Activated CD4-positive, alpha-beta T cell treated with anti-CD3 and anti-CD28 coated beads for 48 hours (primary cell): Measurements from ENCODE around the gene LOXHD1.

ENCODE experiments used
- DNase-seq: peaks from one replicate; pipeline ENCODE4 v3.0.0-alpha.2; 2020

Gene LOXHD1

DNA sequence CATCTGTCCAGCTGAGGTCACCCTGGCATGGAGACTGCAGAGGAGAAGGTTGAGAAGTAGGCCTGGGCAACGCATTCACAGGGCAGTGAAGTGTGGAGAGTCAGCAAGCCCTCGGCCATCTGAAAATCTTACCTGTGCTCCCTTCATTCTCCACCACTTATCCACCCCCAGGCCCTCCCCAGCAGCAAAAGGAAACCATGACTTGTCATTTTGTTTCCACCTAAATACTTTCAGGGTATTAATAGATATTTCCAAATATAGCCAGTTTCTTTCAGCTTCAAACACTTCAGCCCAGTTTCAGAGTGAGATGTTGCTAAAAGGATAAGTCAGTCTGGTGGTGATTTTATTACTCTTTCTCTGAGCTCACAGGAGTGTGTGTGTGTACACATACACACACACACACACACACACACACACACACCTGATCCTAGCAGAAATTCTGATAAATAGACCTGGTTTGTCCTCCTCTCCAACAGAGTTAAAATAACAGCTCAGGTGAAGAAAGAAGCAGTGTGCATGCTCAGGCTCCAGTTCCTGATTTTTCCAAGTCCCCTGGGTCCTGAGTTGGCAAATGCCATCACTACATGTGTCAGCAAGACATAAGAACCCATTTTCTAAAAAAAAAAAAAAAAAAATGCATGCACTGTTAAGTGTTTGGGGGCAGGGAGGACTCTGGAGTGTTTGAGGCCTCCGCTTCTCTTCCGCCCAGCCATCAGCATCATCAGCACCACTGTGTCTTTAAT, 82.8 kb downstream of the LOXHD1 start:
- no peak for DNase-seq

DNA sequence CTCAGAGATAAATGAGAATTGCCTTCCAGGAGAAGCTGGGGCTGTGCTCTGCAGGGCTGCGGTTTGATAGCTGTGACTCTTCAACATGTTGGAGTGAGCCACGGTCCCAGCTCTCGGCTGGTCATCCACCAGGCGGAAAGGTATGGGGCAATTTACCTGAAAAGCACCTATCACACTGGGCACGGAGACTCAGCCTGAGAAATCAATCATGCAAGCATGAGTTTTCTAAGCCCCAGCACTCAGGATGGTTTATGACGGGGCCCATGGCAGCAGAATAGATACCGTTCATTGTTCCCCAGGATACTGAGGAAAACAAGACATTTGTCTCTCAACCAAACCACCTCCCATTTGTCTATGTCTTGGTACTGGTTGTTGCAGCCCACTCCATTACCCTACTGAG, 83.9 kb downstream of the LOXHD1 start:
- DNase-seq: no peak

DNA sequence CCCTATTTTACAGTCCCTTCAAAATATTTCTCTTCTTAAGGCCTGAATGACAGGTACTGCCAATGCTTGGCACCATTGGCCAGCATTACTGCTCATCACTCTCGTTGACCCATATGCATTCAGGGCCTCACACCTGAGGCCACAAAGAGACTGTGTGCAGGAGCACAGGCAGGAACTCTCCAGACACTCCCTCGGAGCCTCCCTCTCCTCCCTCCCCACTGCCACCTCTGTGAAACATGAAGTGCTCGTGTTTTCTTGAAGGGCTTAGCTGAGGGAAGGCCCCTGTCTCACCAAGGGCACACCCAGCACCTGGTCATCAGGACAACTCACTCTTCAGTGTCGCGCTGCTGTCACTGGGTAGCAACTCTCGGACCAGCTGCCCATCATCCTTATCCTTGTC, 85.3 kb downstream of the LOXHD1 start:
- DNase-seq: no peak

DNA sequence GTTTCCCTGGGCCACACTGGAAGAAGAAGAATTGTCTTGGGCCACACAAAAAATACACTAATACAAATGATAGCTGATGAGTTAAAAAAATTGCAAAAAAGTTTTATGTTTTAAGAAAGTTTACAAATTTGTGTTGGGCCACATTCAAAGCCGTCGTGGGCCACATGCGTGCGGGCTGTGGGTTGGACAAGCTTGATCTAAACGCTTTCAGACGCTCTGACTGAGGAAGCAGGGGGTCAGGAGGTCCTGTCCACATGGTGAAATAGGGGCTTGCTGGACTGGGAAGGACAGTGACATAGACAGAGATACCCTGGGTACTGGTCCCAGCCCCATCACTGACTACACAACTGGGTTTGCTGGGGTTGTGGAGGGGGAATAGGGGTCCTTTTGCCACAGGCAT, 86.4 kb downstream of the LOXHD1 start:
- DNase-seq: no peak

DNA sequence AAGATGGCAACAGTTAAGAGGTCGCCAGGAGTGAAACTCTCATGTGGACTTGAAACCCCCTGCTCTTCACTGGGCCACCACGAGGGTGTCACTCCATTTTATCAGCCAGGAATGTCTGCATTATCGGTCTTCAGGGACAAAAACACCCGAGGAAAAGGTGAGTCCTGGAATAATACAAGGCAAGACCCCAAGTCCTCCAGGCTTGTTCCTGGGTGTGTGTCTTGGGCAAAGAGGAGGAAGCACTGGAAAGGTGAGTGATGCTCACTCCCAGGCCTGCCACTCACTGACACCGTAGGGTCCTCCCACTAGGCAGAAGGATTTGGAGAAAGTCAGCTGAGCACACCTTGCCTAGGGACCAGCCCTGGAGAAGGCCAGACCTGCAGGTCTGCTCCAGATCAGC, 86.9 kb downstream of the LOXHD1 start:
- DNase-seq: no peak

DNA sequence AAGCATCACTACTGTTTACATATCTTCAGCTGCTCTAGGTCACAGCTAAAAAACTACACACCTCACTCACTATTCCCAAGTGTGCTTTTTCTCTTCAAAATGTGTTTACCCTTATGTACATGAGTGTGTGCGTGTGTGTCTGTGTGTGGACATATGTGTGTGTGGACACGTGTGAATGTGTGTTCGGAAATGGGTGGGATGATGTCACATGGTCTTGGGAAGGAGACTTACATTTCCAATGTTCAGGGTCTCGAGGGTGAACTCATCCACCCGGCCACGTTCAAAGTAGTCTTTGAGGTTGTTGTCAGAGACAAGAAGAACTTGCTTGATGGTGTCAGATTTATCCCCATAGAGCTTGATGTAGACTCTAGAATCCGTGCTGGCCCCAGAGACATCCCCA, 87.8 kb downstream of the LOXHD1 start:
- DNase-seq: no peak

DNA sequence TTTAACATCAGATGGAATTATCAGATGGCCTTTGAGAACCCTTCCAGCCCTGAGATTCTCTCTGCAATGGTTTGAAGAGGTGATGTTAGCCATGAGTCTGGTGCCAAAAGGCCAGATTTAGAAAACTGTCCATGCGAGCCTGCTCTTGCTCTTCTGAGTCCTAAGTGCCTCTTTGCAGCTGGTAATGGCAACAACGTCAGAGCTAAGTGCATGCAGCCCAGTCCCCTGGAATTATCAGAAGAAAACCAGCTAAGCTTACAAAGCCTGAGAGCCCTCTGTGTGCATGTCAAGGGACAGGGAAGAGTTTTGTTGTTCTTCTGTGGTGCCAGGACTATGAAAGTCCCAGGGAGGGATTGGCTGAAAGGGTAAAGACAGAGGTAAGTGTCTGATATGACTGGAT, 89.8 kb downstream of the LOXHD1 start:
- DNase-seq: no peak

DNA sequence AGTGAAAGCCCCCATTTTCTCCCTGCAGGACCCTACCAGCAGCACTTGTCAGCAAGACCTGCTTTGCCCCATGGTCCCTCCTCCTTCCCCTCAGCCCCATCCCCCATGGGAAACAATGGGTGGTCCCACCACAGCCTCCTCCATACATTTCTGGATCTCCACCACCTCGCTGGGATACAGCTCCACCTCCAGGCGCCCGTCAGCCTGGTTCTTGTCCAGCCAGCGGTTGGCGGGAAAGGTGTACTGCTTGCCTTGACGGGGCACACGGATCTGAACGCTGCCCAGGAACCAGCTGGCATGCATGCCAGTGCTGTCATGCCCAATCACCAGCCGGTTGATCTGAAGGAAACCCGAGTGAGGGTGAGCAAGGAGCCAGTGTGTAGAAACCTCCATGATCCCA, 90.9 kb downstream of the LOXHD1 start:
- DNase-seq: no peak

DNA sequence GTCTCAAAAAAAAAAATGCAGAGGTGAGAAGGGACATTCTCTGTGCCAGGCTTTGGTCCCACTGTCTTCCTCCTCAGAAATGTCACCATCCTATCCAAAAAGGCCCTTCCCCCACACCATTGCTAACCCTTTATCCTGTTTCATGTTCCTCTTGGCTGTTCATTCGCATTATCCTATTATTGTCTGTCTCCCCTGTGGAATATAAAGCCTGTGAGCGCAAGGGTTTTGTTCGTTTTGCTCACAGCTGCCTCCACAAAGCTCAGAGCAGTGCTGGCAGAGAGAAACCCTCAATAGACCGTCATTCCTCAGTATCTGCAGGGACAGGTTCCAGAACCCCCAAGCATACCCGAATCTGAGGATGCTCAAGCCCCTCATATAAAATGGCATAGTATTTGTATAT, 91.8 kb downstream of the LOXHD1 start:
- no peak for DNase-seq

DNA sequence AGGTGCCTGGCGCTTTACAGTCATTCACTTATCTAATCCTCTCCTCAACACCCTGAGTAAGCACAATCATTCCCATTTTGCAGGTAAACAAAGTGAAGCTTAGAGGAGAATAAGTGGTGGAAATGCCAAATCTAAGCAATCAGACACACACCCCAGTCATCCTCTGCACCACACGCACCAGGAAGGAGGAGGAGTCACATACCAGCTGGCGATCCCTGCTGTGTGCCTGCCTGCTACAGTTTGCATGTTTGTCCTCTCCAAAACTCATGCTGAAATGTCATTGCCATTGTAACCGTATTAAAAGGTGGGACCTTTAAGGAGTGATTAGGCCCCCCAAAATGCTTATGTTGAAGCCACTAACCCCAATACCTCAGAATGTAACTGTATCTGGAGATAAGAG, 93.7 kb downstream of the LOXHD1 start:
- DNase-seq: no peak

DNA sequence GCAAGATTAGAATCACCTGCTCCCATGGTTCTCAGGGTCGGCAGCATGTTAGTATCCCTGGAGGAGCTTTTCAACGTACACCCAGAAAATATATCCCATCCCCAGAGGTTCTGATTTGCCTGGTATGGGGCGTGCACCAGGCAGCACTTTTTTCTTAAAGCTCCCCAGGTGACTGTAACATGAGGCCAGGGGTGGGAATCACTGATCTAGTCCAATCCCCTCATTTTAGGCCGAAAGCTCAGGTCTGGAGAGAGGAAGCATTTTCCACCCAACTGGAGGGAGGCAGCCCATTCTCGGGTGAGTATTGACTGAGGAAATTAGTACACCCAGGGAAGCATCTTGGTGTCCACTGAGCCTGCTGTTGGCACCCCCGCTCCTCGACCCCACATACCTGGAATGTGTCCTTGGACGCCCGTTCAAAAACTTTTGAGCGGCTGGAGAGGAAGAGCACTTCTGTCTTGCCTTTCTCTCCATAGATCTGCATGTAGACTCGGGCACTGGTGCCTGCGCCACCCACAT, 94.3 kb downstream of the LOXHD1 start:
- no peak for DNase-seq

DNA sequence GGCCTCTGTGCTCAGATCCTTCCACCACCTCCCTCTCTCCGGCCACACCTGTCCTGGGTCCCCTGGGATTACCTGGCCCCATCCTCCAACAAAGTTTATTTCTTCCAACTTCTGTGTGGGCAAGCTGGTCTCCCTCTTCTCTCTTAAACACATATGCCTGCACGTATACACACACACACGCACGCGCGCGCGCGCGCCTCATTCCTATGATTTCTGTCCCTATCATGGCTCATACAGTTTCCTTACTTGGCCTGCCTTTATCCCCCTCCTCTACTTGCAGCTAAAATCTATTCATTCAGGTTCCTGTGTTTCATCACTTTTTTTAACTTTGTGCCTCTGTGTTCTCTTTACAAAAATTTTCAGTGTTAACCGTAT, 96.4 kb downstream of the LOXHD1 start:
- DNase-seq: no peak

DNA sequence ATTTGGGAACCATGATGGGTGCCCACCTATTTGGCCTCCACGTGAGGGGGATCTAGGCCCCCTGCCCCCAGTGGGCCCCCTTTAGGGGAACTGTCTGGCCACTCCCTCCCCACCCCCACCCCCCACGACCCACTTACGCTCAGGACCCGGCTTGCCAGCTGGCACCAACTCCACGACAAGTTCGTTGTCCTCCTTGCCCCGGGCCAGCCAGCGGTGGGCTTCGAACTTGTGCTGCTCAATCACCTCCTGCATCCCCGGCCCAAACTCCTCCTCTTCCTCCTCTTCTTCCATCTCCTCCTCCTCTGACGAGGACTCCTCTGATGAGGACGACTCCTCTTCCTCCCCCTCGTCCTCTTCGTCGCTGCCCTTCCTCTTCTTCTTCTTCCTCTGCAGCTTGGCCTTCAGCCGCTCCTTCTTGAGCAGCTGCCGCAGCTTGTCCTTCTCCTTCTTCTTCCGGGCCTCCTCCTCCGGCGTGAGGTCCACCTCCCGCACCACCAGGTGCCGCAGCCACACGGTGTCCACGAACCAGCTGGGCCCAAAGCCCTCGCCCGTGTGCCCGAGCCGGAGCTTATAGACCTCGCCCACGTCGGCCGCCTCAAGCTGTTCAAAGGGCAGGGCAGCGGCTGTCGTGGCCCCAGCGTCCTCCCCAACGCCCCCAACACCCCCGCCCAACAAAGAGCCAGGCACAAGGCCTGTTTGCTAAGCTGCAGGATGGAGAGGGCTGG, 96.9 kb downstream of the LOXHD1 start:
- DNase-seq: no peak

DNA sequence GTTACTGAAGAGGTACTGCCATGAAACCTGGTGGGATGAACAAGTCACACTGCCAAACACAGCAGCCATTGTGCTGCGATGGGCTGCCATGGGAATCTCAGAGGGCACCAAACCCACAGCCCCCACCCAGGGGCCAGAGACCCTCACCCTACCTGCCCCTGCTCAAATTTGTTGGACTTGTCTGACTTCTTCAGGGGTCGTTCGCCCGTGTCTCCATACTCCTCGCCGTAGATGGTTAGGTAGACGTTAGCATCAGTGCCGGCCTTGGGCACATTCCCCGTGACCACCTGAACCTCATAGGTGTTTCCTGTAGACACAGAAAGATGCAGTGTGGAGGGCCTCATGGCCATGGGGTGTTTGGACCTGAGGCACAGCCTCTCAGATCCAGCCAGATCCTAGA, 97.7 kb downstream of the LOXHD1 start:
- no peak for DNase-seq

DNA sequence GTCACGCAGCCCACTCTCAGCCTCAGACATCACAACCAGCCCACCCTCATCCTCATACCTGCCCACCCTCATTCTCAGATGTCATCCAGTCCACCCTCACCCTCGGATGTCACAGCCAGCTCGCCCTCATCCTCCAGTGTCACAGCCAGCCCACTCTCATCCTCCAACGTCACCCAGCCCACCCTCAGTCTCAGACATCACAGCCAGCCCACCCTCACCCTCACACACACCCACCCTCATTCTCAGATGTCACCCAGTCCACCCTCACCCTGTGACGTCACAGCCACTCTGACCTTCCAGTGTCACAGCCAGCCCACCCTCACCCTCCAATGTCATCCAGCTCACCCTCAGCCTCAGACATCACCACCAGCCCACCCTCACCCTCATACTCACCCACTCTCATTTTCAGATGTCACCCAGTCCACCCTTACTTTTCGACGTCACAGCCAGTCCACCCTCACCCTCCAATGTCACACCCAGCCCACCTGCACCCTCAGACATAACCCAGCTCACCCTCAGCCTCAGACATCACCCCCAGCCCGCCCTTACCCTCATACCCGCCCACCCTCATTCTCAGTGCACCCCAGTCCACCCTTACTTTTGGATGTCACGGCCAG, 100.3 kb downstream of the LOXHD1 start:
- no peak for DNase-seq

DNA sequence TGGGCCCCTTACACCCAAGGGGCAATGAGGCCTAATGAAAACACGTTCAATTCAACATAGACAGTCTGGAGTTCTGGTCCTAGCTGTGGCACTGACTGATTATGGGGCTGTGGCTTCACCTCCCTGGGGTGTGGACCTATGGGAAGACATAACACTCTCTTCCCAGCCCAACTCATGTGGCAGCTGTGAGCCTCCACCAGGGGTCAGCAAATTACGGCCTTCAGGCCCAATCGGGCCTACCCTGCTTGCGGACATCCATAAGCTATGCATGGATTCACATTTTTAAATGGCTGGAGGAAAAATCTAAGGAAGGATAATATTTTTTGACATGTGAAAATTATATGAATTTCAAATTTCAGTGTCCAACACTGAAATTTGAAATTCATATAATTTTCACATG, 101.3 kb downstream of the LOXHD1 start:
- DNase-seq: peak; percentile 7

DNA sequence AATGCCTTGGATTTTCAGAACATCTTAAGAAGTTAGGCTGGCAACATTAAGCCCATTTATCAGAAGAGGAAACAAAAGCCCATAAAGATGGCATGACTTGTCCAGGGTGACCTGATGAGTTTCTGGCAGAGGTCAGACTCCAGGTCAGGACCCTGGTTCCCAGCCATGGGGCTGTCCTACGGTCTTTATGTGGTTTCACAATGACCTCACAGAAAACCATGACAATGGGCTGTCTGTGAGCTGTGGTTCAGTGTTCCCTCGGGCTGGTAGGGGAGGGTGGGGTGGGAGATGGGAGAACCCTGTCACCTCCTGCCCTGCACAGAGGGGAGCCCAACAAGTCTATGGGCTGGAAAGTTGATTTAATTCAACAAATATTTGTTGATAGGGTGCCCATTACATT, 101.8 kb downstream of the LOXHD1 start:
- no peak for DNase-seq

DNA sequence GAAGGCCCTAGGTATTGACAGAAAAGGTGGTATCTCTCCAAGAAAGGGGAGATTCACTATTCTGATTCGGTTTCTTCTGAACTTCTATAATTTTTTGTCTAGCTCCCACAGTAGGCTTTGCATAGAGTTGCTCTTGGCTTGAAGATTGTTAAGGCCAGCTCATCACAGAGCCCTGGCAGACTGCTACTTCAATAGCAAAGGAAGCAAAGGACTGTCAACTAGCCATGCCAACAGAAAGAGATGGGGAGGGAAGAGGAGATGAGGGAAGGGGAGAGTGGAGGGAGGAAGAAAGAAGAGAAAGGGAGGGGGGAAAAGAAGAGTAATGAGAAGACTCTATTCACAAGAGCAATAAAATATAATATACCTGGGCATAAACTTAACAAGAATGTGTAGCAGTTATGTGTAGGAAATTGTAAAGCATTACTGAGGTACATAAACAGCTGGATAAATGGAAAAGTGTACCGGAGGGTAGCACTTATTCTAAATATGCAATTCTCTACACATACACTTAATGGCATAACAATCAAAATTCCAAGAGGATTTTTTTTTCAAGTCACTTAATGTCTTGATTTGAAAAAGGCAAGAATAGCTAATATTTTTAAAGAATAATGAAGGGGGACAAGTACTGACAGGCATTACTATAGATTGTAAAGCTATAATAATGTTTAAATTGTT, 102.5 kb downstream of the LOXHD1 start:
- DNase-seq: no peak

DNA sequence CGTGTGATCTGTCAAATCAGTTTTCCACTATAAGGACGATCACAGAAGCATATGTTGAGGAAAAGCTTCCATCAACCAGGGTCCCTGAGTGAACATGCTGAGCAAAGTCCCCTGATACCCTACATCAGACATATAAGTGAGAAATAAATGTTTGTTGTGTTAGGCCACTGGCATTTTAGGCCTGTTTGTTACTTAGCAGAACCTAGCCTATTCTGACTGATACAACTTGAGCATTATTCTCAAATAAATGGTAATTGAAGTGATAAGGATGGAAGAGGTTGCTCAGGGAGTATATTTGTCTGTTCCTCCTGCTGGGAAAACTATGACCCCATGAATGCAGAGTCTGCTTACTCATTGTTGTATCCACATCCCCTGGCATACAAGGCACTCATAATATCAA, 106.4 kb downstream of the LOXHD1 start:
- no peak for DNase-seq

DNA sequence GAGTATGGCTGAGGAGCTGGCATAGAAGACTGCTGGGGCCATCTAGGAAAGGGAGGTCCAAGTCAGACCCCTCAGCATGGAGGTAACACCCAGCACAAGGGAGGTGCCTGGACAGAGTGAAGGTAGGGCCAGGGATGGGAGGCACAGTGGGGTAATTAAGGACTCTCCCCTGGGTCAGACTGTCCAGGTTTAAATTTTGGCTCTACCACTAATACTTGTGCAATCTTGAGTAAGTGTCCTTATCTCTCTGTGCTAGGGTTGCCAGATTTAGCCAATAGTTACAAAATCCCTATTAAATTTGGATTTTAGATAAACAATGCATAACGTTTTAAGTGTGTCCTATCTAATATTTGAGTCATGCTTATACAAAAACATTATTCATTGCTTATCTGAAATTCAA, 109.5 kb downstream of the LOXHD1 start:
- no peak for DNase-seq

DNA sequence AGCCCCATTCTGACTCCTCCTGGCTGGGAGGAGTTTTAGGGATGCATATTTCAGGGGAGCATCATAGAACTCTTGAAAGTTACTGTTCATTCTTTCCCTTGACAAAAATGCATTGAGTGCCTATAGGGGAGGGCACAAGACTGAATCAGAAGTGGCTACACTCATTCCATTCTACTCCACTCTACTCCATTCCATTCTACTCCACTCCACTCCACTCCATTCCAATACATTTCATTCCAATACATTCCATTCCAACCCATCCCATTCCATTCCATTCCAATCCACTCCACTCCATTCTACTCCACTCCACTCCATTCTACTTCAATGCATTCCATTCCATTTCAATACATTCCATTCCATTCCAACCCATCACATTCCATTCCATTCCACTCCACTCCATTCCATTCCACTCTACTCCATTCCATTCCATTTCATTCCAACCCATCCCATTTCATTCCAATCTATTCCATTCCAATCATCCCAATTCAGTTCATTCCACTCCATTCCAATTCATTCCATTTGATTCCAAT, 110.8 kb downstream of the LOXHD1 start:
- no peak for DNase-seq

DNA sequence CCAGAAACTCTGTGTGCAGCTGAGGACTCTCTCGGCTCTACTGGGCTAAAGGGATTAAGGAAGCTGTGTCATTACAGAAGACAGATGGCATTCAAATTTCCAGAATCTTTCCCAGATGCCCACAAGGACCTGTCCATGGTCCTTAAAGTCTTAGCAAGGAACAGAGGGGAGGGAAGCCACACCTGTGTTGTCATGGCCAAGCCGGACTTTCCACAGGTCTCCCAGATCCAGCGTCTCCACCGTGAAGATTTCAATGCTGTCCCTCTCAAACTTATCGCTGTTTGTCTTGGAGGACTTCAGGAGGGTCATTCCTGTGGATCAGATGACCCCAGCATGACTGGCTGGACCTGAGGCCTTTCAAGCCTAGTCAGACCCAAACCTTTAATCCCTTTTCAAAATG, 114.5 kb downstream of the LOXHD1 start:
- DNase-seq: no peak

DNA sequence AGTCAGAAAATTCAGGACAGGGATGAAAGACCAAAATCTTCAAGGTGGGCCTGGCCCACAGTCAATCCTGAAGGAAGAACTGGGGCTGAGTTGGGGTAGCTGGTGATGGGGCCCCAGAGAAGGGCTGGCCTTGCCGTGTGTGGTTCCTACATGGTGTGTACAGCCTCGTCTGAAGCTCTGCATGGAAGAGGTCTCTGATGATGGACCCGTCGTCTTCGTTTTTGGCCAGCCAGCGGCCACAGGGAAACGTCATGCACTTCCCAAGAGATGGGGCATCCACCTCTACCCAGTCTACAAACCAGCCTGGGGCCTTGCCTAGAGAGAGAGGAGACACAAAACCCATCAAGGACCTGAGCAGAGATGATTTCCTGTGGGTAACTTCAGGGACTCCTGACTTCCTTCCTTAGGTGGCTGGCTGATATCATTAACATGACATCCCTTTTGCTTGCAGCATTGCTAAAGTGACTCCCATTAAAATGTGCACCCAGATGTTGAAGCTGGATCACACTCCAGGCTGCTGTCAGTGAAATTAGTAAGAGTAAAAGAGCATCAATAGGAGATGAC, 115.3 kb downstream of the LOXHD1 start:
- no peak for DNase-seq
